Neural cell (in vitro differentiated cells): Measurements from ENCODE around the gene ADI1. TPM values are rescaled to one million over a fixed set of nuclear protein-coding genes. Genes with fewer than 3 reads are reported as not detected.

Experiments
- H2AFZ ChIP-seq: fragments of 200-600, 300-800 bp; sonication (generic), shearing (Covaris generic); 2 replicates; pipeline ENCODE4 v1.6.0; 2014; ENCODE audit warnings: low read depth, mild to moderate bottlenecking, antibody characterized with exemption, low read length, moderate library complexity
- H3F3A ChIP-seq: fragments of 200-600 bp; shearing (Covaris generic); 2 replicates; pipeline ENCODE4 v1.6.1; 2016; ENCODE audit warnings: mild to moderate bottlenecking, moderate library complexity, mixed read lengths, antibody characterized with exemption, low read length; ENCODE audit not compliant: insufficient read depth, poor library complexity, severe bottlenecking
- H3K27ac ChIP-seq: fragments of 200-600, 300-800 bp; sonication (generic), shearing (Covaris generic); 2 replicates; pipeline ENCODE4 v1.5.1; 2014; ENCODE audit warnings: mild to moderate bottlenecking, low read length, moderate library complexity
- H3K27me3 ChIP-seq: fragments of 300-800, 200-600 bp; sonication (generic), shearing (Covaris generic); 2 replicates; pipeline ENCODE4 v1.6.0; 2014; ENCODE audit warnings: mild to moderate bottlenecking, low read depth, low read length, moderate library complexity; ENCODE audit not compliant: insufficient read depth
- H3K36me3 ChIP-seq: fragments of 300-800, 200-600 bp; sonication (generic), shearing (Covaris generic); 2 replicates; pipeline ENCODE4 v1.5.1; 2014; ENCODE audit warnings: mild to moderate bottlenecking, antibody characterized with exemption, low read length, moderate library complexity; ENCODE audit not compliant: insufficient read depth
- H3K4me2 ChIP-seq: fragments of 300-800, 200-600 bp; sonication (generic), shearing (Covaris generic); 2 replicates; pipeline ENCODE4 v1.6.0; 2014; ENCODE audit warnings: mild to moderate bottlenecking, low read length
- H3K4me3 ChIP-seq: fragments of 300-800, 200-600 bp; sonication (generic), shearing (Covaris generic); 2 replicates; pipeline ENCODE4 v1.5.1; 2014; ENCODE audit warnings: mild to moderate bottlenecking, low read length, moderate library complexity
- H3K79me2 ChIP-seq: fragments of 200-600 bp; shearing (Covaris generic); replicated peaks from 2 replicates; pipeline ENCODE4 v1.6.0; 2014; ENCODE audit warnings: mild to moderate bottlenecking, low read length, moderate library complexity; ENCODE audit not compliant: insufficient read depth
- H3K9ac ChIP-seq: fragments of 300-800, 200-600 bp; sonication (generic), shearing (Covaris generic); 2 replicates; pipeline ENCODE4 v1.6.1; 2016; ENCODE audit warnings: mild to moderate bottlenecking, low read length, mixed read lengths
- H3K9me2 ChIP-seq: fragments of 200-600 bp; shearing (Covaris generic); 2 replicates; pipeline ENCODE4 v1.6.1; 2016; ENCODE audit warnings: mild to moderate bottlenecking, low read length, mixed read lengths; ENCODE audit not compliant: insufficient read depth
- H3K9me3 ChIP-seq: fragments of 200-600, 300-800 bp; sonication (generic), shearing (Covaris generic); 2 replicates; pipeline ENCODE4 v1.6.1; 2016; ENCODE audit warnings: mild to moderate bottlenecking, mixed run types, low read length, moderate library complexity, mixed read lengths
- H4K20me1 ChIP-seq: fragments of 200-600 bp; shearing (Covaris generic); 2 replicates; pipeline ENCODE4 v1.6.1; 2016; ENCODE audit warnings: mild to moderate bottlenecking, mixed run types; ENCODE audit not compliant: insufficient read depth
- EP300 ChIP-seq: fragments of 450-650 bp; conservative IDR thresholded peaks from 2 replicates; pipeline ENCODE4 v1.6.1; 2014; ENCODE audit warnings: antibody characterized with exemption, mild to moderate bottlenecking, moderate library complexity; ENCODE audit not compliant: poor library complexity, severe bottlenecking
- EZH2 ChIP-seq: fragments of 200-600, 300-800 bp; shearing (Covaris generic), sonication (generic); IDR thresholded peaks from 2 replicates; pipeline ENCODE4 v1.6.1; 2014; ENCODE audit warnings: antibody characterized with exemption, low read length, borderline replicate concordance, mild to moderate bottlenecking; ENCODE audit not compliant: insufficient read depth, poor library complexity, severe bottlenecking
- MXI1 ChIP-seq: fragments of 450-650 bp; conservative IDR thresholded peaks from 2 replicates; pipeline ENCODE4 v1.6.1; 2014; ENCODE audit warnings: antibody characterized with exemption, mild to moderate bottlenecking; ENCODE audit not compliant: poor library complexity, severe bottlenecking
- POLR2AphosphoS5 ChIP-seq: IDR thresholded peaks from 2 replicates; pipeline ENCODE4 v1.6.1; 2012
- RAD21 ChIP-seq: fragments of 450-650 bp; conservative IDR thresholded peaks from 2 replicates; pipeline ENCODE4 v1.6.1; 2014; ENCODE audit warnings: antibody characterized with exemption, mild to moderate bottlenecking, moderate library complexity
- REST ChIP-seq: IDR thresholded peaks from 2 replicates; pipeline ENCODE4 v1.6.1; 2012; ENCODE audit warnings: borderline replicate concordance
- SMC3 ChIP-seq: fragments of 450-650 bp; conservative IDR thresholded peaks from 2 replicates; pipeline ENCODE4 v1.6.1; 2014; ENCODE audit warnings: antibody characterized with exemption, mild to moderate bottlenecking, moderate library complexity; ENCODE audit not compliant: poor library complexity
- TAF1 ChIP-seq: IDR thresholded peaks from 2 replicates; pipeline ENCODE4 v1.6.1; 2012; ENCODE audit warnings: low read depth
- polyA plus RNA-seq: library from polyadenylated mRNA; depleted of rRNA; stranded (reverse); fragments of >200 nt; gene quantifications from 2 replicates; pipeline ENCODE4 v1.2.3, GENCODE V29; 2014
- TF ChIP-seq, protein P1 (sequence below): fragments of 450-650 bp; IDR thresholded peaks from 2 replicates; pipeline ENCODE4 v1.5.1; 2014; ENCODE audit warnings: antibody characterized with exemption, mild to moderate bottlenecking, moderate library complexity; ENCODE audit not compliant: poor library complexity, severe bottlenecking

The ADI1 gene
- polyA plus RNA-seq, 1 donor from 2014 or later: 23.9 TPM

DNA sequence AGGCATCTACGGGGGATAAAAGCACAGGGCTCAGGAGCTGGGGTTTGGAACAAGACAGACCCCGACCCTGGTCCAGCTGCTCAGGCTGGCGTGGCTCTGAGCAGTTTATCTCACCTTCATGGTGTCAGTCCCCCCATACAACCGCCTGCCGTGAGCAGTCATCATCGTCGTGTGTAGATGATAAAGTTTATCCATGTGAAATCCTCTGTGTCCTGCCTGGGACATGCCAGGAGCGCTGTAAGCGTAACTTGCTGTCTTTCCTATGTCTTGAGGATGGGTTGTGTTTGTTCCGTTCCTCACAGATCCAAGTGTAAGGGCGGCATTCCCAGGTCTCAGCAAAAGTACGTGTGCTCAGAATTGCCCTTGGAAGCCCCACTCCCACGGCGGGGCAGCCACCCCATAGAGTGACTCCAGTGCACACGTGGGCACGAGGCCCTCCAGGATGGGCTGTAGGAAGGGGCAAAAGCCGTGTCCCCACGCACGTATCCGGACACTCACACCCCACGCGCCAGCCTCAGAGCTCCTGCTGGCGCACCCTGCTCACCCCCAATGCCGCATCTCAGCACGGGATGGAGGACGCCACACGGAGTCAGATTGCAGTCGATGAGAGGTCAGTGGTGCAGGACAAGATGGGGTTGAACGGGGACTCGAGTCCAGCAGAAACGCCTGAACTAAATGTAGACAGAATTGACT, 50.9 kb downstream of the ADI1 start:
- H3K27ac ChIP-seq: no peak overlapping the region
- no peak overlapping the region for H3K4me2 ChIP-seq
- H2AFZ ChIP-seq: no peak overlapping the region
- H3K27me3 ChIP-seq: no peaks in the 10 kb centered on the region
- H3K9ac ChIP-seq: no peak overlapping the region
- H4K20me1 ChIP-seq: no peaks in the 10 kb centered on the region
- H3K9me3 ChIP-seq: no peaks in the 10 kb centered on the region
- TF ChIP-seq REST (no peak), RAD21 (no peak), EZH2 (no peak), TAF1 (no peak), EP300 (no peak), POLR2AphosphoS5 (no peak), MXI1 (no peak), SMC3 (no peak)
- TF ChIP-seq, protein P1, sequence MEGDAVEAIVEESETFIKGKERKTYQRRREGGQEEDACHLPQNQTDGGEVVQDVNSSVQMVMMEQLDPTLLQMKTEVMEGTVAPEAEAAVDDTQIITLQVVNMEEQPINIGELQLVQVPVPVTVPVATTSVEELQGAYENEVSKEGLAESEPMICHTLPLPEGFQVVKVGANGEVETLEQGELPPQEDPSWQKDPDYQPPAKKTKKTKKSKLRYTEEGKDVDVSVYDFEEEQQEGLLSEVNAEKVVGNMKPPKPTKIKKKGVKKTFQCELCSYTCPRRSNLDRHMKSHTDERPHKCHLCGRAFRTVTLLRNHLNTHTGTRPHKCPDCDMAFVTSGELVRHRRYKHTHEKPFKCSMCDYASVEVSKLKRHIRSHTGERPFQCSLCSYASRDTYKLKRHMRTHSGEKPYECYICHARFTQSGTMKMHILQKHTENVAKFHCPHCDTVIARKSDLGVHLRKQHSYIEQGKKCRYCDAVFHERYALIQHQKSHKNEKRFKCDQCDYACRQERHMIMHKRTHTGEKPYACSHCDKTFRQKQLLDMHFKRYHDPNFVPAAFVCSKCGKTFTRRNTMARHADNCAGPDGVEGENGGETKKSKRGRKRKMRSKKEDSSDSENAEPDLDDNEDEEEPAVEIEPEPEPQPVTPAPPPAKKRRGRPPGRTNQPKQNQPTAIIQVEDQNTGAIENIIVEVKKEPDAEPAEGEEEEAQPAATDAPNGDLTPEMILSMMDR: no peak
- no peaks in the 10 kb centered on the region for H3F3A ChIP-seq
- no peaks in the 10 kb centered on the region for H3K79me2 ChIP-seq
- H3K4me3 ChIP-seq: no peak overlapping the region
- H3K9me2 ChIP-seq: no peaks in the 10 kb centered on the region
- H3K36me3 ChIP-seq: no peaks in the 10 kb centered on the region

DNA sequence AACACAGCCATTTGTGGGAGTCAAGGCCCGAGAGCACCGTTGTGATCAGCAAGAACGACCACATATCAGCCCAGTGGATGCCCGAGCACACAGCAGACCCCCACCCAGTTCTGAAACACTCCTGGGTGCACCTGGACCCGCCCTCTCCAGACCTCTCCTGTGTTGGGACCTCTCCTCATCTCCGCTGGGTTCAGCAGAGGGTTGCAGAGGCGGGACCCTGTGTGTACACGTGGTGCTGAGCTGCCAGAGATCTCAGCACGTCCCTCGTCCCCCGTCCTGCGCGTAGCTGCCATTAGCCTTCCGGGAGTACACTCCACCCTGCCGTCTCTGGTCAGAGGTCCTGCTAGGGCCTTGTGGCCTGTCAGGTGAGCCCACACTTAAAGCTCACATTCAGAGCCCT, 51.7 kb downstream of the ADI1 start:
- H3K36me3 ChIP-seq: no peaks in the 10 kb centered on the region
- H3K79me2 ChIP-seq: no peaks in the 10 kb centered on the region
- H3K4me2 ChIP-seq: no peak overlapping the region
- H3K9me2 ChIP-seq: no peaks in the 10 kb centered on the region
- no peaks in the 10 kb centered on the region for H4K20me1 ChIP-seq
- H3K27ac ChIP-seq: no peak overlapping the region
- no peak overlapping the region for H2AFZ ChIP-seq
- no peaks in the 10 kb centered on the region for H3K9me3 ChIP-seq
- no peak for TF ChIP-seq RAD21
- TF ChIP-seq EP300: no peak
- H3F3A ChIP-seq: no peaks in the 10 kb centered on the region
- H3K4me3 ChIP-seq: no peak overlapping the region
- H3K9ac ChIP-seq: no peak overlapping the region
- no peaks in the 10 kb centered on the region for H3K27me3 ChIP-seq
